ENCODE data around the gene BCL3. TPM values are rescaled to one million over a fixed set of nuclear protein-coding genes. Genes with fewer than 3 reads are reported as not detected.

Gene BCL3
- polyA plus RNA-seq, 1 of the 3 experiments (the other 2 are of a cell fraction): 19.2 TPM

GRCh38 chr19:44756089-44756562, 7.6 kb downstream of the BCL3 start:
- Histone ChIP-seq H3K9ac (no peak overlapping the region), H4K20me1 (ENCODE audit: insufficient read depth) (peaks cover 5% of the 10 kb centered on the region; the same call in 1 of the 2 replicates), H3K9me2 (no peaks in the 10 kb centered on the region), H3K79me2 (ENCODE audit: insufficient read depth) (peaks cover 7% of the 10 kb centered on the region; the same call in 1 of the 2 replicates), H3K27me3 (ENCODE audit: insufficient read depth) (no peaks in the 10 kb centered on the region), H3F3A (replicated peaks; ENCODE audit: insufficient read depth) (peaks cover 15% of the 10 kb centered on the region), H3K27ac (ENCODE audit: low read depth in 2 of 2, low read length in 1 of 2) (no peak overlapping the region), H3K9me3 (no peaks in the 10 kb centered on the region), H3K4me3 (ENCODE audit: low read depth in 2 of 2, low read length in 1 of 2) (no peak overlapping the region), H3K36me3 (replicated peaks in 1 of 2; ENCODE audit: control insufficient read depth in 1 of 2, insufficient read depth in 2 of 2, low read length in 1 of 2) (peaks cover 19 to 23% of the 10 kb centered on the region in 2 experiments), H2AFZ (ENCODE audit: low read depth) (no peak overlapping the region), H3K4me2 (no peak overlapping the region), H3K4me1 (ENCODE audit: control insufficient read depth in 1 of 2, insufficient read depth in 2 of 2, low read depth in 1 of 2, low read length in 1 of 2) (peaks cover 21 to 24% of the 10 kb centered on the region in 2 experiments; a peak in 3 of 4 replicates)
- POLR2A ChIA-PET: no interaction called here
- CTCF ChIA-PET: interaction anchor here (1.1 to 8.7 kb wide), 3 partner anchors 14 to 32 kb away, joined by 3 to 86 read pairs (median 35); no protein-coding TSS in a partner anchor
- TF ChIP-seq YY1 (IDR thresholded peaks at IDR 0.05; ENCODE audit: low read depth): no peak
- 99% methylated on average over 7 of the region's 7 CpGs for WGBS (ENCODE audit: low lambda C conversion rate)
- no peak for DNase-seq

GRCh38 chr19:44757057-44757734, 8.7 kb downstream of the BCL3 start:
- no peak overlapping the region for H3K27ac ChIP-seq (ENCODE audit: low read depth in 2 of 2, low read length in 1 of 2)
- 76% methylated on average over 47 of the region's 53 CpGs for WGBS (ENCODE audit: low lambda C conversion rate)

More at GRCh38 chr19:44757057-44757734, 8.7 kb downstream of the BCL3 start:
- no peak overlapping the region for H3K4me2 ChIP-seq
- H3K79me2 ChIP-seq (ENCODE audit: insufficient read depth): 0 out of 2 replicates have a peak, but pooled peaks cover 5% of the 10 kb centered on the region
- no peak for TF ChIP-seq ZBTB33 (IDR thresholded peaks at IDR 0.05; ENCODE audit: borderline replicate concordance, low read depth)
- peaks cover 5% of the 10 kb centered on the region; the same call in 1 of the 2 replicates for H4K20me1 ChIP-seq (ENCODE audit: insufficient read depth)
- DNase-seq: peak; percentile 89
- H3K9me2 ChIP-seq: no peaks in the 10 kb centered on the region
- no peak overlapping the region for H2AFZ ChIP-seq (ENCODE audit: low read depth)
- POLR2A ChIA-PET: interaction anchor here (1.6 kb wide), 1 partner anchor 35 kb away, joined by 3 read pairs; no protein-coding TSS in a partner anchor
- CTCF ChIA-PET: interaction anchor here (0.9 to 8.7 kb wide), 10 partner anchors 10 to 243 kb away, joined by 3 to 86 read pairs (median 4); no protein-coding TSS in a partner anchor
- H3F3A ChIP-seq (replicated peaks; ENCODE audit: insufficient read depth): peaks cover 13% of the 10 kb centered on the region
- H3K4me1 ChIP-seq (ENCODE audit: control insufficient read depth in 1 of 2, insufficient read depth in 2 of 2, low read depth in 1 of 2, low read length in 1 of 2): peaks cover 21 to 24% of the 10 kb centered on the region in 2 experiments; a peak in 3 of 4 replicates
- H3K4me3 ChIP-seq (ENCODE audit: low read depth in 2 of 2, low read length in 1 of 2): peak overlapping the region in 1 of 2 experiments; percentile 28; a peak in 1 of 4 replicates
- H3K9me3 ChIP-seq: no peaks in the 10 kb centered on the region
- no peaks in the 10 kb centered on the region for H3K27me3 ChIP-seq (ENCODE audit: insufficient read depth)
- no peak overlapping the region for H3K9ac ChIP-seq
- peaks cover 19 to 23% of the 10 kb centered on the region in 2 experiments for H3K36me3 ChIP-seq (replicated peaks in 1 of 2; ENCODE audit: control insufficient read depth in 1 of 2, insufficient read depth in 2 of 2, low read length in 1 of 2)

Measured in SK-N-SH (cell line).